Transverse colon (tissue), 4 donors: Measurements from ENCODE around the gene WSCD2.

Experiments used
- EP300 ChIP-seq: sonication (generic); formaldehyde crosslinking; IDR thresholded peaks from one replicate; pipeline ENCODE4 v1.6.1; 2017; ENCODE audit warnings: antibody characterized with exemption, low read depth
- POLR2A ChIP-seq: fragments of 450-650 bp; IDR thresholded peaks from one replicate; pipeline ENCODE4 v1.6.1; 2016; ENCODE audit warnings: antibody characterized with exemption, mild to moderate bottlenecking, moderate library complexity
- POLR2AphosphoS5 ChIP-seq, 3 donors: sonication (generic); formaldehyde crosslinking; IDR thresholded peaks; one replicate each; pipeline ENCODE4 v1.6.1; 2016; ENCODE audit warnings: antibody characterized with exemption in 3 of 3
- TF ChIP-seq, protein P1 (sequence below), 5 experiments: fragments of 200-600 bp in 3 of 5; fragments of 450-650 bp in 2 of 5; sonication (generic) in 3 of 5; IDR thresholded peaks; 1 replicate in 2 of 5; 2 replicates in 3 of 5; pipeline ENCODE4 v1.5.1; 2016 to 2017; ENCODE audit warnings: antibody characterized with exemption in 5 of 5, inconsistent platforms in 3 of 5, mild to moderate bottlenecking in 2 of 5, moderate library complexity in 1 of 5

DNA sequence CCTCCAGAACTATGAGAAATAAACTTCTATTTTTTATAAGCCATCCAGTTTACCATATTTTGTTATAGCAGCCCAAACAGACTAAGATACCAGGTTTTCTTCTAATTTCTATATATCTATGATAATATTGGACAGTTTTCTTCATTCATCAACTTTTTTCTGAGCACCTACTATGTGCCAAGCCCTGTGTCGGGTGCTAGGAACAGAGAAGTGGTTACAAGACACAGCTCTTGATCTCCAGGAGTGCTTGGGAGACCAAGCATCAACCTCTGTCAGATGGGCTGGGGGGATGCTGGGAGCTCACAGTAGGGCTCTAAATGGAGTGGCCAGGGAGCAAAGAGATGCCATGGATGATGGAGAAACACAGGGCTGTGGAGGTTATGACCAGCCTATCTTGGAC lies 2.9 kb upstream of the WSCD2 start:
- TF ChIP-seq, protein P1, sequence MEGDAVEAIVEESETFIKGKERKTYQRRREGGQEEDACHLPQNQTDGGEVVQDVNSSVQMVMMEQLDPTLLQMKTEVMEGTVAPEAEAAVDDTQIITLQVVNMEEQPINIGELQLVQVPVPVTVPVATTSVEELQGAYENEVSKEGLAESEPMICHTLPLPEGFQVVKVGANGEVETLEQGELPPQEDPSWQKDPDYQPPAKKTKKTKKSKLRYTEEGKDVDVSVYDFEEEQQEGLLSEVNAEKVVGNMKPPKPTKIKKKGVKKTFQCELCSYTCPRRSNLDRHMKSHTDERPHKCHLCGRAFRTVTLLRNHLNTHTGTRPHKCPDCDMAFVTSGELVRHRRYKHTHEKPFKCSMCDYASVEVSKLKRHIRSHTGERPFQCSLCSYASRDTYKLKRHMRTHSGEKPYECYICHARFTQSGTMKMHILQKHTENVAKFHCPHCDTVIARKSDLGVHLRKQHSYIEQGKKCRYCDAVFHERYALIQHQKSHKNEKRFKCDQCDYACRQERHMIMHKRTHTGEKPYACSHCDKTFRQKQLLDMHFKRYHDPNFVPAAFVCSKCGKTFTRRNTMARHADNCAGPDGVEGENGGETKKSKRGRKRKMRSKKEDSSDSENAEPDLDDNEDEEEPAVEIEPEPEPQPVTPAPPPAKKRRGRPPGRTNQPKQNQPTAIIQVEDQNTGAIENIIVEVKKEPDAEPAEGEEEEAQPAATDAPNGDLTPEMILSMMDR (IDR thresholded peaks at IDR 0.05) = no peak
- TF ChIP-seq POLR2A (no peak), EP300 (no peak), POLR2AphosphoS5 (IDR thresholded peaks at IDR 0.05) (no peak)
